Prostate gland (tissue), 2 donors: ENCODE data around the gene MAPKAP1. TPM values are rescaled to one million over a fixed set of nuclear protein-coding genes. Genes with fewer than 3 reads are reported as not detected.

ENCODE experiments used
- DNase-seq: peaks from one replicate; pipeline ENCODE4 v3.0.0-alpha.2; 2019; ENCODE audit warnings: low spot score
- H3K27ac ChIP-seq, 2 donors: fragments of 200-600 bp; sonication (generic); 2 replicates each; pipeline ENCODE4 v1.5.1; 2017 to 2019
- H3K27me3 ChIP-seq: fragments of 200-600 bp; sonication (generic); replicated peaks from 2 replicates; pipeline ENCODE4 v1.5.1; 2019; ENCODE audit not compliant: insufficient read depth
- H3K36me3 ChIP-seq, 2 donors: fragments of 200-600 bp; sonication (generic); 1 replicate in 1 of 2; 2 replicates in 1 of 2; pipeline versions ENCODE4 v1.5.1 to v1.8.1; 2017 to 2019
- H3K4me1 ChIP-seq: fragments of 200-600 bp; sonication (generic); replicated peaks from 2 replicates; pipeline ENCODE4 v1.5.1; 2019
- H3K4me3 ChIP-seq, 2 donors: fragments of 200-600 bp; sonication (generic); 2 replicates each; pipeline ENCODE4 v1.5.1; 2017 to 2019
- H3K9me3 ChIP-seq: fragments of 200-600 bp; sonication (generic); 2 replicates; pipeline ENCODE4 v1.5.1; 2017
- CTCF ChIP-seq, 4 experiments: fragments of 200-600 bp in 2 of 4; fragments of 450-650 bp in 2 of 4; sonication (generic) in 2 of 4; IDR thresholded peaks; 1 replicate in 3 of 4; 2 replicates in 1 of 4; pipeline ENCODE4 v1.5.1; 2016 to 2019; ENCODE audit warnings: antibody characterized with exemption in 4 of 4, mild to moderate bottlenecking in 2 of 4, moderate library complexity in 2 of 4
- POLR2A ChIP-seq: fragments of 450-650 bp; IDR thresholded peaks from one replicate; pipeline ENCODE4 v1.6.1; 2016; ENCODE audit warnings: antibody characterized with exemption, mild to moderate bottlenecking
- POLR2AphosphoS5 ChIP-seq: sonication (generic); formaldehyde crosslinking; IDR thresholded peaks from one replicate; pipeline ENCODE4 v1.6.1; 2017; ENCODE audit warnings: antibody characterized with exemption
- WGBS: methylation state at CpG from one replicate; pipeline ENCODE4 v1.1.5; 2018; 5-methylcytosine and 5-hydroxymethylcytosine counted together
- intact Hi-C: fragments of 100-400 bp; cut with DNase I; formaldehyde crosslinking; loops from one replicate; pipeline ENCODE4 v1.14.2; 2022
- total RNA-seq, 2 donors: library from RNA; depleted of rRNA; stranded (reverse); fragments of >200 nt; gene quantifications; one replicate each; pipeline ENCODE4 v1.1.0, GENCODE V29; 2016

Gene MAPKAP1
- total RNA-seq, 2 donors from 2014 or later: 62.4 to 91.2 TPM

- Histone ChIP-seq H3K27me3 (no peaks in the 10 kb centered on the region), H3K9me3 (no peaks in the 10 kb centered on the region), H3K4me1 (peaks cover 7% of the 10 kb centered on the region), H3K36me3 (no peaks in the 10 kb centered on the region), H3K27ac (no peak overlapping the region), H3K4me3 (no peak overlapping the region)
- 66% methylated on average over 5 of the region's 5 CpGs for WGBS
- TF ChIP-seq CTCF (IDR thresholded peaks at IDR 0.05): no peak
- TF ChIP-seq POLR2A: no peak
- TF ChIP-seq POLR2AphosphoS5: no peak
- no peak for DNase-seq
- intact Hi-C loops: no loop called here
These were observed 220.4 kb downstream of the MAPKAP1 start for GRCh38 chr9:125486576-125486975.

- Histone ChIP-seq H3K4me1 (peaks cover 7% of the 10 kb centered on the region), H3K36me3 (no peaks in the 10 kb centered on the region), H3K27me3 (no peaks in the 10 kb centered on the region), H3K9me3 (no peaks in the 10 kb centered on the region), H3K4me3 (no peak overlapping the region), H3K27ac (peak overlapping the region in 1 of 2 donors; percentile 3)
- WGBS: 81% methylated on average over 3 of the region's 3 CpGs
- DNase-seq: no peak
- TF ChIP-seq POLR2AphosphoS5 (no peak), POLR2A (no peak), CTCF (IDR thresholded peaks at IDR 0.05) (no peak)
- intact Hi-C loops: no loop called here
These were observed 220.9 kb downstream of the MAPKAP1 start for GRCh38 chr9:125486152-125486508.

GRCh38 chr9:125485471-125486151 lies 221.4 kb downstream of the MAPKAP1 start:
- DNase-seq: no peak
- Histone ChIP-seq H3K27ac (peak overlapping the region; percentile 39 to 47), H3K4me3 (no peak overlapping the region), H3K4me1 (peaks cover 7% of the 10 kb centered on the region), H3K27me3 (no peaks in the 10 kb centered on the region), H3K9me3 (no peaks in the 10 kb centered on the region), H3K36me3 (no peaks in the 10 kb centered on the region)
- TF ChIP-seq POLR2A (no peak), CTCF (IDR thresholded peaks at IDR 0.05) (no peak), POLR2AphosphoS5 (no peak)
- intact Hi-C loops: loop anchor here (2.0 kb wide), 1 partner anchor 63 kb away; no protein-coding TSS in a partner anchor
- WGBS: 78% methylated on average over 5 of the region's 5 CpGs

- H3K9me3 ChIP-seq: no peaks in the 10 kb centered on the region
- H3K36me3 ChIP-seq: no peaks in the 10 kb centered on the region
- no peak for DNase-seq
- TF ChIP-seq CTCF (IDR thresholded peaks at IDR 0.05): no peak
- TF ChIP-seq POLR2AphosphoS5: peak; percentile 61
- TF ChIP-seq POLR2A: no peak
- WGBS: 55% methylated on average over 13 of the region's 13 CpGs
- intact Hi-C loops: loop anchor here (2.0 kb wide), 1 partner anchor 64 kb away; no protein-coding TSS in a partner anchor
- H3K4me3 ChIP-seq: no peak overlapping the region
- peaks cover 7% of the 10 kb centered on the region for H3K4me1 ChIP-seq
- H3K27ac ChIP-seq: peak overlapping the region; percentile 39 to 47
- no peaks in the 10 kb centered on the region for H3K27me3 ChIP-seq
These were observed 222.4 kb downstream of the MAPKAP1 start for GRCh38 chr9:125484350-125485282.
